HFFc6 (cell line): ENCODE data around the gene NRXN2. TPM values are rescaled to one million over a fixed set of nuclear protein-coding genes. Genes with fewer than 3 reads are reported as not detected.

Experiments
- DNase-seq: peaks from one replicate; pipeline ENCODE4 v3.0.0-alpha.2; 2018
- H3K27ac Mint-ChIP-seq: 2 replicates; pipeline ENCODE4 v1.8.0; 2020; ENCODE audit warnings: mild to moderate bottlenecking, mixed read lengths
- H3K27me3 Mint-ChIP-seq: 2 replicates; pipeline ENCODE4 v1.8.0; 2021; ENCODE audit warnings: mild to moderate bottlenecking, moderate library complexity, mixed read lengths; ENCODE audit not compliant: insufficient read depth
- H3K36me3 Mint-ChIP-seq: 2 replicates; pipeline ENCODE4 v1.8.0; 2021; ENCODE audit warnings: low read depth, mixed read lengths
- H3K4me1 Mint-ChIP-seq: 2 replicates; pipeline ENCODE4 v1.8.0; 2020; ENCODE audit warnings: low read depth, mixed read lengths
- H3K4me3 Mint-ChIP-seq: 2 replicates; pipeline ENCODE4 v1.8.0; 2020; ENCODE audit warnings: mild to moderate bottlenecking, moderate library complexity, mixed read lengths
- H3K9me3 Mint-ChIP-seq: 2 replicates; pipeline ENCODE4 v1.8.0; 2020; ENCODE audit warnings: mild to moderate bottlenecking, mixed read lengths
- total RNA-seq, 6 experiments: library from RNA; stranded (reverse); fragmentation: NEBNext Ultra II Directional; extraction: Animal tissue kit (Norgen Biotek cat#: 25700); gene quantifications; 2 replicates in 1 of 6; 3 replicates in 5 of 6; pipeline ENCODE4 v1.2.3, GENCODE V29; 2021
- TF ChIP-seq, protein P1 (sequence below): fragments of 200-600 bp; sonication (generic); IDR thresholded peaks from 2 replicates; pipeline ENCODE4 v1.5.0; 2021; ENCODE audit warnings: antibody characterized with exemption, mild to moderate bottlenecking

The NRXN2 gene
- total RNA-seq, 6 experiments from 2014 or later, result 0.14 to 0.51 (median 0.31) TPM; not detected in 1

DNA sequence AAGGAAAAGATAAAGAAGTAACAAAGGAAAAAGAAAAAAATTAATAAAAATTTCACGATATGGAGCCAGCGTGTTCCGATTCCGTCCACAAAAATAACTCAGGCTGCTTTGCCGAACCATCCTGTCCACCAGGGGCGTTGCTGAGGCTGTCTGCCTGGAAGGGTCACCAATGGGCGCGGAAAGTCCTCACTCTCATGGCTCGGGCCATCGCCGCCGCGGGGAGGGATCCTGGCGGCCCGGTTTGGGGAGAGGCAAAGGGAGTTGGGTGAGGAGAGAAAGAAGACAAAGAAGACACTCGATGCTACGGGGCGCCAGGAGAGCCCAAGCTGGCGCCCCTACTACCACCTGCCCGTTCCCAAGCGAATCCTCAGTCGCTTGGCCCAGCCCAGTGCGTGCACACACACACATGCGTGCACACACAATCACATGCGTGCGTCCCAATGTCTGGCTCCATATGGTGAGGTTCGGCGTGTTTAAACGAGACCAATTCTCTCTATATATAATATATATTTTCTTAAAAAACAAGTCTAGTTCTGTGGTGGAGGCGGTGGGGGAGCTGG lies 42.4 kb upstream of the NRXN2 start:
- DNase-seq, result no peak
- no peak overlapping the region for H3K4me3 Mint-ChIP-seq
- TF ChIP-seq, protein P1, sequence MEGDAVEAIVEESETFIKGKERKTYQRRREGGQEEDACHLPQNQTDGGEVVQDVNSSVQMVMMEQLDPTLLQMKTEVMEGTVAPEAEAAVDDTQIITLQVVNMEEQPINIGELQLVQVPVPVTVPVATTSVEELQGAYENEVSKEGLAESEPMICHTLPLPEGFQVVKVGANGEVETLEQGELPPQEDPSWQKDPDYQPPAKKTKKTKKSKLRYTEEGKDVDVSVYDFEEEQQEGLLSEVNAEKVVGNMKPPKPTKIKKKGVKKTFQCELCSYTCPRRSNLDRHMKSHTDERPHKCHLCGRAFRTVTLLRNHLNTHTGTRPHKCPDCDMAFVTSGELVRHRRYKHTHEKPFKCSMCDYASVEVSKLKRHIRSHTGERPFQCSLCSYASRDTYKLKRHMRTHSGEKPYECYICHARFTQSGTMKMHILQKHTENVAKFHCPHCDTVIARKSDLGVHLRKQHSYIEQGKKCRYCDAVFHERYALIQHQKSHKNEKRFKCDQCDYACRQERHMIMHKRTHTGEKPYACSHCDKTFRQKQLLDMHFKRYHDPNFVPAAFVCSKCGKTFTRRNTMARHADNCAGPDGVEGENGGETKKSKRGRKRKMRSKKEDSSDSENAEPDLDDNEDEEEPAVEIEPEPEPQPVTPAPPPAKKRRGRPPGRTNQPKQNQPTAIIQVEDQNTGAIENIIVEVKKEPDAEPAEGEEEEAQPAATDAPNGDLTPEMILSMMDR, result peak; percentile 37; the same call in 1 of the 2 replicates
- no peaks in the 10 kb centered on the region for H3K9me3 Mint-ChIP-seq
- peaks cover 61% of the 10 kb centered on the region for H3K36me3 Mint-ChIP-seq
- peaks cover 9% of the 10 kb centered on the region for H3K27me3 Mint-ChIP-seq
- peaks cover 34% of the 10 kb centered on the region for H3K4me1 Mint-ChIP-seq
- no peak overlapping the region for H3K27ac Mint-ChIP-seq

DNA sequence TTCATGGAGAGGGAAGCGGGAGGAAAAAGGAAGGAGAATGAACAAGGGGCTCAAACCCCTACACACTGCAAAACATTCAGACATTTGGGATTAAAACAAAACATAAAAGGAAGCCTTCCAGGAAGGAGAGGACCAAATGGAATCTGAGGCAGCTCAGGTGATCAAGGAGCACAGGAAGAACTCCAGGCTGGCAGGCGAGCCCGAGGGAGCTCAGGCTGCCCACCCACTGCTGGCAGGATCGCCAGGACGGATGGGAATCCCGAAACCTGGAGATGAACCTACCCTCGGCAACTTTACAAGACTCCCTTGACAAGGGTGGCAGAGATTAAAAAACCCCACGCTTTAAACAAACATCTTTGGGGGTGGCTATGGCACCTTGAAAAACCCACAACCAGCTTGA lies 41.8 kb upstream of the NRXN2 start:
- Mint-ChIP-seq H3K27ac (no peak overlapping the region), H3K4me1 (peaks cover 34% of the 10 kb centered on the region), H3K27me3 (peaks cover 9% of the 10 kb centered on the region), H3K9me3 (no peaks in the 10 kb centered on the region), H3K4me3 (no peak overlapping the region), H3K36me3 (peaks cover 58% of the 10 kb centered on the region)
- TF ChIP-seq, protein P1, result no peak
- no peak for DNase-seq

DNA sequence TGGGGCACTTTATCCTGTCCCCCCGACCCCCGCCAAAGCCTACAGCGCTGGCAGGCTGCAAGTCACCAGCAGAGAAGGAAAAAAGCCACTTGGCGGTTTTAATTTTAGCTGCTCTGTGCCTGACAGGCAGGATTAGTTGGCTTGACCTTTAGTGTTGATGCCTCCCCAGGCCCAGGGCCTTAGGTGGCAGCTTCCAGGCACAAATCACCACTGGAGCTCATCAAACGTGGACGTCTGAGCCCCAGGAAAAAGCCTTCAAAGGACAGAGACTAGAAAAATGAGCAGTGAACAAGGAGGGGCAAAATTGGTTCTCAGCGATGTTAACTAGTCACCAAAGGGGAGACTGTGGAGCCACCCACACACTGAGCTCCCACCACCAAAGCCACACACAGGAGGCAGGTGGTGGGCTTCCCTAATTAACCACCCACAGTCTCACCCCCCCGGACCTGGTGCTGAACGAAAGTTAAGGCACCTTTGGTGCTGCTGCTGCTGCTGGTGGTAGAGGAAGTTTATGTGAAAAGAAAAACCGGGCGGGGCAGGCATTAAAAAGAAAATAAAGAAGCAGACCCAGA lies 41.1 kb upstream of the NRXN2 start:
- peaks cover 9% of the 10 kb centered on the region for H3K27me3 Mint-ChIP-seq
- peaks cover 52% of the 10 kb centered on the region for H3K36me3 Mint-ChIP-seq
- no peaks in the 10 kb centered on the region for H3K9me3 Mint-ChIP-seq
- H3K27ac Mint-ChIP-seq, result peak overlapping the region; percentile 49; the same call in 1 of the 2 replicates
- no peak for DNase-seq
- no peak overlapping the region for H3K4me3 Mint-ChIP-seq
- TF ChIP-seq, protein P1, result no peak
- peaks cover 34% of the 10 kb centered on the region for H3K4me1 Mint-ChIP-seq

DNA sequence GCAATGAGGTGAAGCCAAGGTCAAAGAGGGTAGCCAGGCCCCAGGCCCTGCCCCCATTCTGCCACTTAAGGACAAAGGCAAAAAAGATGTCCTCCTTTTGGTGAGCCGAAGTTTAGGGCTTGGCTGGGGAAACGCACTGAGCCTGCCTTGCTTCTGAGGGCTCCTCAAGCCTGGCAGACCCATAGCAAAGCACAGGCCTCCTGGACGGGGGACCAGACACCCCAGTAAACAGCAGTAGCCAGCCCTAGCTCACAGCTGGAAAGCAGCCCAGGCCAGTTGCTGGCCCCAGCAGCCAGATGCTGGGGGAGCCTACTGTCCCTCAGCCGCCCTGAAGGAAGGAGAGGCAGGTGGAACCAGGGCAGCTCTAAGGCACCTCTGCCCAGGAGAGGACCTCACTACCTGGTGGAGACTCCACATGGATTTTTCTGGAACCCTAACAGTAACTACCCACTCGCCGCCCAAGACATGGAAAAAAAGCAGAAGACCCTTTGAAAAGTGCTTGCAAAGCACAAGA lies 40.6 kb upstream of the NRXN2 start:
- DNase-seq, result no peak
- TF ChIP-seq, protein P1, result no peak
- Mint-ChIP-seq H3K36me3 (peaks cover 48% of the 10 kb centered on the region), H3K4me1 (peaks cover 34% of the 10 kb centered on the region), H3K27ac (peak overlapping the region; percentile 75), H3K9me3 (no peaks in the 10 kb centered on the region), H3K4me3 (peak overlapping the region; percentile 24; the same call in 1 of the 2 replicates), H3K27me3 (peaks cover 9% of the 10 kb centered on the region)

DNA sequence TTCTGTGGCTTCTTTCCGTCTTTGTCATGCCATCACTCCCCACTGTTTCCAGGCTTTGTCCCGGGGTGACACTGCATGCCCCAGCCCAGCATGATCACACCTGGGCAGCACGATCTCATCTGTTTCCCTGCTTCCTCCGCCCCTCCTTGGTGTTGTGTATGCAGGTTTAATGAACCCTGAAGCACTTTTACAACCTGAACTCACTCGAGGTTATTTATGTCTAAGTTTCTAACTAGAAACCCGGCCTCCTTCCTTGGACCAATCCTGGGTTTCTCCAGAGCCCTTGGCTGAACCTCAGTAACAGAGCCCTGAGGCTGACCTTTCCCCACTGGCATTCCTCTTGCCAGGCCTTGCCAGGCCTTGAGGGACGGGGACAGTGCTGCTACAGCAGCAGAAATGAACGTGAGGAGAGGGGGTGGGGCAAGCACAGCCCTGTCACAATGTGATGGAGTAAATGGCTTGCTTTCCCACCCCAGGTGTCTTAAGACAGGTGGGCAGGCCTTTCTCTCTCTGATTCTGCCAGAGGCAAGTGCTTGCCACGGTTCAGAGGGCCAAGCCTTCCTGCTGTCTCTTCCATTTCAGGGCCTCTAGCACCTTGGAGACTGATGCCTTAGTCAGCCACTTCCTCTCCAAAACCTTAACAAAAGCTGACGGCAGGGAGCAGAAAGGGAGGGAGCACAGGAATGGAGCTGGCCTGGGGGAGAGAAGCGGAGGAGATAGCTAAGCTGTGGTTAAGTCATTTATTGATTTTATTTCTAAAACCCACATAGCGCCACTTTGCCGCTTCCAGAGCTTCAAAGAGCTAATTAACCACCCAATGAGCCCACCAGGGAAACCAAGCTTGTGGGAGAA lies 39.9 kb upstream of the NRXN2 start:
- Mint-ChIP-seq H3K9me3 (no peaks in the 10 kb centered on the region), H3K27me3 (peaks cover 9% of the 10 kb centered on the region), H3K4me1 (peaks cover 34% of the 10 kb centered on the region), H3K27ac (peak overlapping the region; percentile 75), H3K36me3 (peaks cover 41% of the 10 kb centered on the region), H3K4me3 (peak overlapping the region; percentile 24; the same call in 1 of the 2 replicates)
- TF ChIP-seq, protein P1, result no peak
- peak; percentile 59 for DNase-seq
